GM19043 (cell line): ENCODE measurements around the gene CLEC14A.

Source experiments
- ATAC-seq: cut with Tn5 transposase; IDR thresholded peaks from one replicate; pipeline ENCODE4 v1.9.1; 2021; ENCODE audit warnings: low read depth; ENCODE audit not compliant: unreplicated experiment

Gene CLEC14A

DNA sequence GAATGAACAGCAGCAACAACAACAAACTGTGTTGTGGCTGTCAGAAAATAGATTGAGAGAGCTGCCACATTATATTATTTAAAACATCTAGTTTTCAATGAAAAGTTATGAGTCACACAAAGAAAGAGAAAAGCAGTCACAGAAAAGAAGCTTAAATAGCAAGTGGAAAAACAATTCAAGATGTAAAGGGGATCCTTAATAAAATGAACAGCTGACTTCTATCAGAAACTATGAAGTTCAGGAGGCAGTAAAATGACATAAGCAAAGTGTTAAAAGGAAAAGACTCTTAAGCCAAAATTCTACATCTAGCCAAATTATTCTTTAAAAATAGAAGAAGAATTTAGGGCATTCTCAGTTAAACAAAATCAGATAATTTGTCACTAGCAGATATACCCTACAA, 5.6 kb downstream of the CLEC14A start:
- no peak for ATAC-seq

DNA sequence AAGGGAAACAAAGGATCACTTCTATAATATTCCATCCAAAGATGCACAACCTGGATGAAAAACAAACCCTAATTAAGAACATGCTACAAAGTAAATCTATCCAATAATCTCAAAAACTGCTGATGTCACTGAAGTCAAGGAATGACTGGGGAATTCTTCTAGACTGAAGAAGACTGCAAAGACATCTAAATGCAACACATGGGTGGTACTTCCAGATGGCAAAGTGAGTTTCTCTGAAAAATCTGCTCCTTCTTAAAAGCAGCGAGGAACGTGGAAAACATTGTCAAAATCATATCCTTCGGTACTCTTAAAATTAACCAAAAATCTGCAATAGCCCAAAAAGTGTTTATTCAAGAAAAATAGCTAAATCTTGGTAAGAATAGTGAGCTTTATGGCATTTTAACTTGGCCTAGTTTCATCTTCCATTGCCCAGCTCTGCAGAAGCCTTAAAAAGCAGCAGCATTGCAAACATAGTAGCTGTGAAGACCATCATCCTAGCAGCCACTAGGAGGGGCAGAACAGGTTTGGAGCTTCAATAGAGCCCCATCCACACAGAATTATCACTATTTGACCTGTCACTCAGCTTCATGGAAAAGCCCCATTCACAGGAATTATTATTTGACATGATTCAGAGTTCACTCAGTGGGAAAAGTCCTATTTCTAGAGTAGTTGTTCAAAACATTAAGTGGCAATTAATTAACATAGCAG, 7.4 kb downstream of the CLEC14A start:
- no peak for ATAC-seq

DNA sequence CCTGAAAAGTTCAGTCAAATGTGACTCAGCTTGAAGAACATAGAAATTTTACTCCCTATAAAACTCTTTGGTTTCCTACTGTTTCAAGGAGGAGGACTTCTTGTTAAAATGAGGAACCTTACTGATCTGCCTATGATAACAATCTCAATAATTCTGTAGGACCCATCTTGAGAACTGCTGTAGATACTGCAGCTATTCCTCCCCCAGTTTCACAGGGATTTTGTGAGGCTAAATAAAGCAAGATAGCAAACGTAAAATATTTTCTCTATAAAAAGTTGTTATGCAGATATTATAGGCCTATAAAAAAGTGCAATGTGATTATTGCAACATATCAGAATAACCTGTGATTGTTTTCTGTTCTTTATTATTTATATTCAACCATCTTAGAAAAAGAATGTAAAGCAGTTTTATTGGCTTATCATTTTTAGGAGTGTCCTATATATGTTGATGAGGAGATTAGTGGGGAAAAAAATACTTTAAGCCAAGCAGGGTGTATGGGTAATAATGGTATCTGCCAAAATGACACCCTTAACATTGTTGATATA, 12.1 kb downstream of the CLEC14A start:
- no peak for ATAC-seq

DNA sequence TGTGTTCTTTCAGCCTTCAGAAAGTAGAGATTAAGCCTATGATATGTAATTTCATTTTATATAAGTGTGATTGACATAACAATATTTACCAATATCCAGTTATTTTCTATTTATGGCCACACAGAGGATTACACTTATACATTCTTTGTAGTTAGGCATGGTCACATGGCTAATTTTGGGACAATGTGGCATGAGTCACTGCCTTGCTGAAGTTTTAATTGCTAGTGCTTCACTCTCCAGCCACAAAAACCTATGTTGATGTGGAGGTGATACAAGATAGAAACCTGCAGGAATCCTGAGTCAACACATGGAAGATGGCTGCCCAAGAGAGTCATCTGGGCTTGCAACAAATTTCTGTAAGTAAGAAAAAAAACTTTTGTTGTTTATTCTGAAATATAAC, 17.0 kb downstream of the CLEC14A start:
- ATAC-seq = no peak

DNA sequence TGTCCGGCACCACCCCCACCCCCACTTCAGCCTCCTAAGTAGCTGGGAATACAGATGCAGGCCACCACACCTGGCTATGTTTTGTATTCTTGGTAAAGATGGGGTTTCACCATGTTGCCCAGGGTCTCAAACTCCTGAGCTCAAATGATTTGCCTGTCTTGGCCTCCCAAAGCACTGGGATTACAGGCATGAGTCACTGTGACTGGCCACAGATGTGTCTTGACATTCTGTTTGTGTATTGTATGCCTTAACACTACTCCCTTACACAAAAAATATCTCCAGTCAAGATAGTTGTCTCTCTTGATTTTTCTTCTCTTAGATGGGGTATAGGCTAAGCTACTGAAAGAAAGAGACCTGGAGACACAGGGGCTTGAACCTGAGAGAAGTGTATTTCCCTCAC, 17.6 kb downstream of the CLEC14A start:
- no peak for ATAC-seq

DNA sequence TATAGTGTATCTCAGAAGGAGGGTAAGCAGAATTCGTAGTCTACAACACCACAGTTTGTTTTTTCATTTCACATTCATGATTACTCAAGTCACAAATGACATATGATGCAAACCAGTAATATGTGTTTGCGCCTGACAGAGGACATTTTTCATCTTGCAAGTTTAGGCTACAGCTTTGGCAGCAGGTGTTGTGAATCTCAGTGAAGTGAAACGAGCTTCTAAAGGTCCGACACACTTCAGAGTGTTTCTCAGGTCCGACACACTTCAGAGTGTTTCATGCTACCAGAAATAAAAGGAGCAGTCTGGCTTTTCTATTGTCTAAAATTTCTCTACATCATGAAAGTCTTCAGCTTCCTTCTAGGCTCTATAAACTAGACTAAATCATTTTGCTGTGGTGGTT, 22.7 kb downstream of the CLEC14A start:
- no peak for ATAC-seq

DNA sequence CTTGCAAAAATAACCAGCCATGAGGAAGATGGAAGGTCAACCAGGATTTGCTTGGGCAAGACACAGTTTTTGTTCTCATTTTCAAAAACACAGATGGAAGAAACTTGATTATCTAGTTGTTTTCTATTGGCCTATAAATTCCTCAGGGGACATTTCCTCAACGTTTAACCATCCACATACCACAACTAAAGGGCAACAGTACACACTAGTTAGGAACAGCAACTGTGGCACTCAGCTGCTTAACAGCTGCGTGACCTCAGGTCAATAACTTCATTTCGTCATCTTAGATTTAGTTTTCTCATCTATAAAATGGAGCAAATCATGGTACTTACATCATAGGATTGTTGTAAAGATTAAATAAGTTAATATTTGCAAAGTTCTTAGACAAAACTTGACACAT, 29.5 kb downstream of the CLEC14A start:
- no peak for ATAC-seq

DNA sequence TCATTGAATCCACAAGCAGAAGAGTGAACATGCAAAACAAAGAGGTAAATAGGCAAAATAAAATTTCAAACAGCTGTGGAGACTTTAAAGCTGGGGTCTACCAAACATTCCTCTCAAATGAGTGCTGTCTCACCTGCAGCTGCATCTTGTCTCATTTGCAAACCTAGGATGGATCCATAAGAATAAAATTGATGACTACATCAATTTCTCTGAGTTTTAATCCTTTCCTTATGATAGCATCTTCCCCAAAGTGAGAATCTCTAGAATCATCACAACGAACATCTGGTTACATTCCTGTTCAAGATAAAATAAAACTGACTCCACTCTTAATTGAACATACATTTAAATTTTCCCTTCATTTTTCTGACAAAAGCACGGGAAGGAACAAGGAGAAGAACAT, 29.9 kb downstream of the CLEC14A start:
- ATAC-seq = no peak

DNA sequence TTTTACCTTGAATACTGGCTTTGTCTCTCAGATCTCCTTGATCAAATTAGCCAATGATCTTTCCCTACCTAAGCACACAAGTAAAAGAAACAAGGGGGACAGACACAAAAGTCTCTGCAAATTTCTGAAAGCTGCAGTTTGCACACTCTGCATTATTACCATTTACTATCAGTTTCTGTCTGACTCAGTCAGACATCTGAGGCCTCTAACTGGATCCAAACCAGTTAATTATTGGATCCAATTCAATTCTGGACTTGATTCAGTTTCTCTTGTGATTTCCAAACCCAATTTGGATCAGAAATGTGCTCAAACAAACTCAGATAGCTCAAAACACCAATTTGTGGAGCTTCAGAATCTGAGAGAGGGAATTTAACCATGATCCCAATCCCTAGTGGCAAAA, 31.6 kb downstream of the CLEC14A start:
- ATAC-seq = no peak

DNA sequence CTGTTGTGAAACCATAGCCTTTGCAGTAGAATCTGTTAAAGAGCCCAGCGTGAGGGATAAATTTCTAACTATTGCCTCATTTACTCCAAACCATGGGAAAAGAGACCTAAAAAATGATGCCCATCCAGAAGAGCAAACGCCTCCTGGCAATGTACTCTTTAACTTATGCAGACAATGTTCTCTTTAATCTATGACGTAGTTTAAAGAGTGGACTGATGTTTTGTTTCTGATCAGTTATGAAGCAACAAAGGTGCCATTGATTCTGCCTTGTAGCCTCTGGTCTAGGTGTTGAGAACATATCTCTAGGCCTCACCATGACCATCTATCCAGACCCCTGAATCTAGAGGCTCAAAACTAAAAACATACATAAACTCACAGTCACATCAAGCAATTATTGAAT, 34.8 kb downstream of the CLEC14A start:
- no peak for ATAC-seq

DNA sequence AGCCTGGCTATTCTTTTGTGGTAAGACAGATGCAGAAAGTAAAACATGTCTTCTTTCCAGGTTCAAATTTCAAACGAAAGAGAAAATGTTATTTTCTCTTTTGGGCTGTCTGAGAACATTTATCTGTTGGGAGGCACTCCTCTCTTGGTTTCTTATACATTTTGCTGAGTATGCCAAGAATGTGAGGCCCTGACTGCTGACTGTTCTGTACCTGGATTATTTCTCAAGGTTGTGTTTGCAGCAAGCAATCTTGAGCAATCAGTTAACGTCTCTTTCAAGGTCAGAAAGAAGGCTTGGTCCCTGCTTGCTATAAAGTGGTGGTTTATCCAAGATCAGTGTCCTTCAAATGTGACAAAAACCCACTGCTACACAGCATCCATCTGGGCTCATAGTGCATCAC, 38.3 kb downstream of the CLEC14A start:
- ATAC-seq = no peak

DNA sequence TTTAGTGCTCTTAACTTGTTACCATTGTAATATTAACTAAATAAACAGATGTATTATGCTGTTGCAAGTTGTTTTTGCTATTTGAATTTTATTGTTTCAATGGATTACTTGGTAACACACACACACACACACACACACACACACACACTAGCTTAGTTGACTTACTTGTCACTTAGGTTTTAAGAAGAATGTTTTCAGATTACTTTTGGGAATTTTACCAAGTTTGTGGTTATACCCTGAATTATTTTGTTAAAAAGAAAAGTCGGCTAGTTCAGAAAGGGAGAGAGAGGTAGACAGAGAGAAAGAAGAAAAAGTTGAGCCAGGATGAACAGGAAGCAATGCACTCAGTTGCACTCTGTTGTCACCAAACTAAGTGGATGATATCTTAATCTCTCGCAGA, 42.9 kb downstream of the CLEC14A start:
- ATAC-seq = no peak

DNA sequence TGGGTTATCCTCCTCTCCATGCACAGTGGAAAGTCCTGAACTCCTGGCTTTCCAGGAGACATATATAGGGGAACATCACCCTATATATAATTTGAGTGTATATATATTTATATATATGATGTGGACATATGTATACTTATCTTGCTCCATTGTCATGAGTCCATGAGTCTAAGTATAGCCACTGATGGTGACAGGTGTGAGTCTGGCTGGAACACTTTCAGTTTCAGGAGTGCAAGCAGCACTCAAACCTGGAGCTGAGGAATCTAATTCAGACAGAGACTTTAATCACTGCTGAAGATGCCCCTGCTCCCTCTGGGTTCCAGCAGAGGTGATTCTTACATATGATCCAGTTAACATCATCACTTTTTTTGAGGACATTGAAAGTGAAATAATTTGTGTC, 43.8 kb downstream of the CLEC14A start:
- ATAC-seq = no peak

DNA sequence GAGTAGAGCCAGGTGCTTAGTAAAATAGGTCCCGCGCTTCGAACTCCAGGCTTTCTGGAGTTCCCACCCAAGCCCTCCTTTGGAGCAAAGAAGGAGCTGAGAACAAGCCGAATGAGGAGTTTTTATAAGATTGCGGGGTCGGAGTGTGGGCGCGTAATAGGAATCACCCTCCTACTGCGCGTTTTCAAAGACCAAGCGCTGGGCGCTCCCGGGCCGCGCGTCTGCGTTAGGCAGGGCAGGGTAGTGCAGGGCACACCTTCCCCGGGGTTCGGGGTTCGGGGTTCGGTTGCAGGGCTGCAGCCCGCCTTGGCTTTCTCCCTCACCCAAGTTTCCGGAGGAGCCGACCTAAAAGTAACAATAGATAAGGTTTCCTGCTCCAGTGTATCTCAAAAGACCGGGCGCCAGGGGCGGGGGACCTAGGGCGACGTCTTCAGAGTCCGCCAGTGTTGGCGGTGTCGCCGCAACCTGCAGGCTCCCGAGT, 44.6 kb downstream of the CLEC14A start:
- ATAC-seq = no peak

DNA sequence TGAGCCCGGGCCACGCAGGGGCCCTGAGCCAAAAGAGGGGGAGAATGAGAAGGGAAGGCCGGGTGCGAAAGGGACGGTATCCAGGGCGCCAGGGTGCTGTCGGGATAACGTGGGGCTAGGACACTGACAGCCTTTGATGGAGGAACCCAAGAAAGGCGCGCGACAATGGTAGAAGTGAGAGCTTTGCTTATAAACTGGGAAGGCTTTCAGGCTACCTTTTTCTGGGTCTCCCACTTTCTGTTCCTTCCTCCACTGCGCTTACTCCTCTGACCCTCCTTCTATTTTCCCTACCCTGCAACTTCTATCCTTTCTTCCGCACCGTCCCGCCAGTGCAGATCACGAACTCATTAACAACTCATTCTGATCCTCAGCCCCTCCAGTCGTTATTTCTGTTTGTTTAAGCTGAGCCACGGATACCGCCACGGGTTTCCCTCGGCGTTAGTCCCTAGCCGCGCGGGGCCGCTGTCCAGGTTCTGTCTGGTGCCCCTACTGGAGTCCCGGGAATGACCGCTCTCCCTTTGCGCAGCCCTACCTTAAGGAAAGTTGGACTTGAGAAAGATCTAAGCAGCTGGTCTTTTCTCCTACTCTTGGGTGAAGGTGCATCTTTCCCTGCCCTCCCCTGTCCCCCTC, 45.2 kb downstream of the CLEC14A start:
- no peak for ATAC-seq

DNA sequence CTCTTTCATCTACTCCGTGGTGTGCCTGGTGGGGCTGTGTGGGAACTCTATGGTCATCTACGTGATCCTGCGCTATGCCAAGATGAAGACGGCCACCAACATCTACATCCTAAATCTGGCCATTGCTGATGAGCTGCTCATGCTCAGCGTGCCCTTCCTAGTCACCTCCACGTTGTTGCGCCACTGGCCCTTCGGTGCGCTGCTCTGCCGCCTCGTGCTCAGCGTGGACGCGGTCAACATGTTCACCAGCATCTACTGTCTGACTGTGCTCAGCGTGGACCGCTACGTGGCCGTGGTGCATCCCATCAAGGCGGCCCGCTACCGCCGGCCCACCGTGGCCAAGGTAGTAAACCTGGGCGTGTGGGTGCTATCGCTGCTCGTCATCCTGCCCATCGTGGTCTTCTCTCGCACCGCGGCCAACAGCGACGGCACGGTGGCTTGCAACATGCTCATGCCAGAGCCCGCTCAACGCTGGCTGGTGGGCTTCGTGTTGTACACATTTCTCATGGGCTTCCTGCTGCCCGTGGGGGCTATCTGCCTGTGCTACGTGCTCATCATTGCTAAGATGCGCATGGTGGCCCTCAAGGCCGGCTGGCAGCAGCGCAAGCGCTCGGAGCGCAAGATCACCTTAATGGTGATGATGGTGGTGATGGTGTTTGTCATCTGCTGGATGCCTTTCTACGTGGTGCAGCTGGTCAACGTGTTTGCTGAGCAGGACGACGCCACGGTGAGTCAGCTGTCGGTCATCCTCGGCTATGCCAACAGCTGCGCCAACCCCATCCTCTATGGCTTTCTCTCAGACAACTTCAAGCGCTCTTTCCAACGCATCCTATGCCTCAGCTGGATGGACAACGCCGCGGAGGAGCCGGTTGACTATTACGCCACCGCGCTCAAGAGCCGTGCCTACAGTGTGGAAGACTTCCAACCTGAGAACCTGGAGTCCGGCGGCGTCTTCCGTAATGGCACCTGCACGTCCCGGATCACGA, 46.0 kb downstream of the CLEC14A start:
- no peak for ATAC-seq

DNA sequence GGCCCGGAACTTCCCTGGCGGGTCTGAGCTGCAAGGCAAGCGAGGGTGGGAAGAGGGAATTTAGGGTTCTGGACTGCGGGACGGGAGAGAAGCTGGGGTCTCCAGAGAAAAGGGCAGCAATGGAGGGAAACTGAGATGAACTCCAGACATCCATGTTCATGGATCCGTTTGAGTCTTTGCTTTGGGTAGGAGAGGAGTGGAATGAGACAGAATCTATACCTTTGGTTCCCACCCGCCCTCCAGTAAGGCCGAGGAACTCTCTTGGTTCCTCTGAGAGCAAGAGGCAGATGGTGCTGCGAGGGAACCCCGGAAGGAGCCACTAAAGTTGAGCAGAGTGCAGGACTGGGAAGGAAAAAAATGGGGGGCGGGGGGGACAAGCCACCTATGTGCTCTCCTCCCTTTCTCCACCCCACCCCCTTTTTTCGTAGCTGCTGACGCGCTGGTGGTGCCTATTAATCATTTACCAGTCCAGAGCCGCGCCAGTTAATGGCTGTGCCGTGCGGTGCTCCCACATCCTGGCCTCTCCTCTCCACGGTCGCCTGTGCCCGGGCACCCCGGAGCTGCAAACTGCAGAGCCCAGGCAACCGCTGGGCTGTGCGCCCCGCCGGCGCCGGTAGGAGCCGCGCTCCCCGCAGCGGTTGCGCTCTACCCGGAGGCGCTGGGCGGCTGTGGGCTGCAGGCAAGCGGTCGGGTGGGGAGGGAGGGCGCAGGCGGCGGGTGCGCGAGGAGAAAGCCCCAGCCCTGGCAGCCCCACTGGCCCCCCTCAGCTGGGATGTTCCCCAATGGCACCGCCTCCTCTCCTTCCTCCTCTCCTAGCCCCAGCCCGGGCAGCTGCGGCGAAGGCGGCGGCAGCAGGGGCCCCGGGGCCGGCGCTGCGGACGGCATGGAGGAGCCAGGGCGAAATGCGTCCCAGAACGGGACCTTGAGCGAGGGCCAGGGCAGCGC, 47.0 kb downstream of the CLEC14A start:
- ATAC-seq = no peak

DNA sequence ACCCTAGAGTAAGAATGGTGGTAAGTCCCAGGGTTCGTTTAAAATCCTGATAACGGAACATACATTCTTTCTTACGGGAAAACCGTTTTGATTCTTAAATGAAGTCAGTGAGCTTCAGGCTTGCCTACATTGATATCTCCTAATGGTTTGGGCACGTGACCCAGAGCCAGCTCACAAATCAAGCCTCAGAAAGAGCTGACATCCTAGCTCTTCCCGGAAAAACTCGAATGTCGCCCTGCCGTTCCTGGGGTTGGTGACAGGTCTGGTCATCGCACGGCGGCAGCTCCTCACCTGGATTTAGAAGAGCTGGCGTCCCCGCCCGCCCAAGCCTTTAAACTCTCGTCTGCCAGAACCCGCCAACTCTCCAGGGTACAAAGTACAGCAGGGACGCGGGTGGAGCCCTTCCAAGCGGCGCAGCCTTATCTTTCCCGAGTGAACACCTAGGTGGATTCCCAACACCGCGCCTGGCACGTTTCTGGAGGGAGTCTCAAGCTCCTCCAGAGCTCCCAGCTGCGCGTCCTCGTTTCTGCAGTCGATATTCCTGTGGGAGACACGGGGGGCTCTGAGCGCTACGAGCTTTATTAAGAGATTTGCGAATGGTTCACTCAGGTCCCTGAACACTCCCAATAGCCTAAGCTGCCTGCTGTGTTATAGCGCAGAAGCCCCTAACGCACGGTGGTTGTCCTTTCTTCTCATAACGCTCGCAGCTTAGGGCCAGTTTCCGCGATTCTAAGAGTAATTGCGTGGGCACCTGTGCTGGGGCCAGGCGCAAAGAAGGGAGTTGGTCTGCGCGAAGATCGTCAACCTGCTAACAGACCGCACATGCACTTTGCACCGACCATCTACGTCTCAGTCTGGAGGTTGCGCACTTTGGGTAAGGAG, 47.9 kb downstream of the CLEC14A start, which contains the start of gene SSTR1:
SSTR1 (plus strand) TSS at position 169 of the 882 bp plus-strand sequence. CDS start 1,486 bp downstream, outside the sequence.
- ATAC-seq = no peak

DNA sequence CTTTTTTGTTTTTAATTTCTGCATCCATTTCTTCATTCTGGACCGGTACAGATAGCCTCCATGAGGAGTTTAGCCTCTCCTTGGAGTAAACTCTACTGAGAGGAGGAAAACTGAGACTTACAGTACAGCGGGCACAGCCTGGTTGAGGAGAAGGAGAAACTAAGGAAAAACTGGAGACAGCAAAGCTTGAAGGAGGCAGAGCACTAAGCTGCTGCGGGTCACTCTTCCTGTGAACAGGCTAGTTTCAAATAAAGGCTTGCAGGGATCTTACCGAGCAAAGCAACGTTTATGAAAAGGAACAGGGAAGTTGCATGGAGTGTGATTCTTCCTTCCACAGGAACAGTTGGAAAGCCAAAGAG, 48.5 kb downstream of the CLEC14A start:
- no peak for ATAC-seq
